Measurements from ENCODE around the gene CEP70. TPM values are rescaled to one million over a fixed set of nuclear protein-coding genes. Genes with fewer than 3 reads are reported as not detected.
"Not testable (repeated sequence)": the region's sequence is repeated elsewhere in the genome, so short reads cannot be mapped to it uniquely, and the experiment has no call there.

CEP70 gene
- total RNA-seq, 1 experiment from 2014 or later, result 32.6 TPM

- peaks cover 11 to 25% (median 21%) of the 10 kb centered on the region in 3 experiments for H3K36me3 Mint-ChIP-seq (ENCODE audit: insufficient read depth in 1 of 3, low read depth in 3 of 3)
- Histone ChIP-seq H3T11ph (ENCODE audit: low read length) (no peak overlapping the region), H3K9ac (ENCODE audit: extremely low read depth, insufficient read length, low read length) (no peak overlapping the region), H3K14ac (ENCODE audit: insufficient read depth, low read length) (no peak overlapping the region), H2BK120ac (ENCODE audit: low read depth, low read length, poor library complexity, severe bottlenecking) (no peak overlapping the region), H2BK15ac (ENCODE audit: low read depth, low read length) (no peak overlapping the region), H2BK12ac (ENCODE audit: insufficient read length, low read depth, low read length) (no peak overlapping the region), H3K23me2 (ENCODE audit: insufficient read length, low read depth, low read length, poor library complexity, severe bottlenecking) (no peaks in the 10 kb centered on the region), H3K27me3 (ENCODE audit: insufficient read depth, low read length) (no peaks in the 10 kb centered on the region), H3K18ac (ENCODE audit: insufficient read length, low read depth, low read length) (no peak overlapping the region), H3K4me2 (ENCODE audit: insufficient read depth, insufficient read length, low read length) (no peak overlapping the region), H2AFZ (ENCODE audit: low read length) (no peak overlapping the region), H3K79me2 (ENCODE audit: insufficient read depth, low read length) (no peaks in the 10 kb centered on the region), H3K4me1 (ENCODE audit: insufficient read depth, low read length) (no peaks in the 10 kb centered on the region), H3K27ac (ENCODE audit: insufficient read length, low read depth, low read length) (no peak overlapping the region), H4K8ac (replicated peaks; ENCODE audit: insufficient read length, low read depth, low read length) (no peak overlapping the region), H2AK5ac (ENCODE audit: insufficient read length, low read length) (no peak overlapping the region), H4K5ac (ENCODE audit: insufficient read length, low read depth, low read length) (no peak overlapping the region), H3K9me3 (ENCODE audit: control insufficient read depth, low read depth, low read length) (no peaks in the 10 kb centered on the region), H4K20me1 (ENCODE audit: control insufficient read depth, insufficient read depth, insufficient read length) (no peaks in the 10 kb centered on the region), H3K56ac (ENCODE audit: insufficient read length, low read depth, low read length) (no peak overlapping the region), H4K91ac (ENCODE audit: insufficient read length, low read depth, low read length) (no peak overlapping the region), H3K23ac (ENCODE audit: insufficient read length, low read depth, low read length) (no peak overlapping the region), H3K4ac (ENCODE audit: low read depth, low read length) (no peak overlapping the region), H2BK5ac (ENCODE audit: insufficient read length, low read length) (no peak overlapping the region), H2BK20ac (ENCODE audit: low read depth, low read length, poor library complexity, severe bottlenecking) (no peak overlapping the region), H3K79me1 (ENCODE audit: insufficient read depth, low read depth, low read length, poor library complexity, severe bottlenecking) (no peaks in the 10 kb centered on the region)
- TF ChIP-seq CTCF (conservative IDR thresholded peaks at IDR 0.05), result 0 out of 3 replicates have a peak, but pooled peaks have one; percentile 12
- no peak for DNase-seq
- no peak overlapping the region for H3K27ac Mint-ChIP-seq
- H3K4me3 Mint-ChIP-seq, result no peak overlapping the region
- H3K9me3 Mint-ChIP-seq, result peaks cover 5 to 8% of the 10 kb centered on the region in 2 experiments; a peak in 4 of 5 replicates
- peaks cover 0 to 2% of the 10 kb centered on the region in 2 experiments; a peak in 1 of 4 replicates for H3K4me1 Mint-ChIP-seq
- no peaks in the 10 kb centered on the region for H3K27me3 Mint-ChIP-seq (ENCODE audit: low read depth)
Observed at GRCh38 chr3:138567403-138567802, 26.7 kb downstream of the CEP70 start.

- not testable (repeated sequence) for H3K27me3 ChIP-seq (ENCODE audit: insufficient read depth, low read length); H2BK5ac ChIP-seq (ENCODE audit: insufficient read length, low read length); H3K4me2 ChIP-seq (ENCODE audit: insufficient read depth, insufficient read length, low read length); H3K79me2 ChIP-seq (ENCODE audit: insufficient read depth, low read length); H4K91ac ChIP-seq (ENCODE audit: insufficient read length, low read depth, low read length); H3K4ac ChIP-seq (ENCODE audit: low read depth, low read length); H2BK20ac ChIP-seq (ENCODE audit: low read depth, low read length, poor library complexity, severe bottlenecking); H3K4me3 Mint-ChIP-seq; H3K79me1 ChIP-seq (ENCODE audit: insufficient read depth, low read depth, low read length, poor library complexity, severe bottlenecking); H3K9me3 Mint-ChIP-seq; H2BK12ac ChIP-seq (ENCODE audit: insufficient read length, low read depth, low read length); DNase-seq; H3K23me2 ChIP-seq (ENCODE audit: insufficient read length, low read depth, low read length, poor library complexity, severe bottlenecking); H3K27me3 Mint-ChIP-seq (ENCODE audit: low read depth); H3K27ac ChIP-seq (ENCODE audit: insufficient read length, low read depth, low read length); H3K56ac ChIP-seq (ENCODE audit: insufficient read length, low read depth, low read length); H4K20me1 ChIP-seq (ENCODE audit: control insufficient read depth, insufficient read depth, insufficient read length); H4K5ac ChIP-seq (ENCODE audit: insufficient read length, low read depth, low read length); H3K4me1 Mint-ChIP-seq; H4K8ac ChIP-seq (replicated peaks; ENCODE audit: insufficient read length, low read depth, low read length); H3K18ac ChIP-seq (ENCODE audit: insufficient read length, low read depth, low read length); H3T11ph ChIP-seq (ENCODE audit: low read length); H3K9me3 ChIP-seq (ENCODE audit: control insufficient read depth, low read depth, low read length); H3K14ac ChIP-seq (ENCODE audit: insufficient read depth, low read length); H3K27ac Mint-ChIP-seq; H2AK5ac ChIP-seq (ENCODE audit: insufficient read length, low read length); H3K23ac ChIP-seq (ENCODE audit: insufficient read length, low read depth, low read length); H2AFZ ChIP-seq (ENCODE audit: low read length); H3K4me1 ChIP-seq (ENCODE audit: insufficient read depth, low read length); H2BK15ac ChIP-seq (ENCODE audit: low read depth, low read length); H2BK120ac ChIP-seq (ENCODE audit: low read depth, low read length, poor library complexity, severe bottlenecking); H3K9ac ChIP-seq (ENCODE audit: extremely low read depth, insufficient read length, low read length)
- H3K36me3 Mint-ChIP-seq (ENCODE audit: insufficient read depth in 1 of 3, low read depth in 3 of 3), result peaks cover 11 to 27% (median 17%) of the 10 kb centered on the region in 3 experiments
- no CpG with 5 or more reads among the region's 2 CpGs for WGBS (ENCODE audit: extremely low coverage, insufficient read length, low lambda C conversion rate)
Observed at GRCh38 chr3:138566293-138566692, 27.8 kb downstream of the CEP70 start.

Data from H9 (cell line).